Measurements from ENCODE around the gene CHD6. TPM values are rescaled to one million over a fixed set of nuclear protein-coding genes. Genes with fewer than 3 reads are reported as not detected.

Gene CHD6
- total and polyA plus RNA-seq, 2 of the 13 experiments (the other 11 are each of a cell fraction or from before 2014, with no cell fraction given): 14.4 to 52.0 TPM

DNA sequence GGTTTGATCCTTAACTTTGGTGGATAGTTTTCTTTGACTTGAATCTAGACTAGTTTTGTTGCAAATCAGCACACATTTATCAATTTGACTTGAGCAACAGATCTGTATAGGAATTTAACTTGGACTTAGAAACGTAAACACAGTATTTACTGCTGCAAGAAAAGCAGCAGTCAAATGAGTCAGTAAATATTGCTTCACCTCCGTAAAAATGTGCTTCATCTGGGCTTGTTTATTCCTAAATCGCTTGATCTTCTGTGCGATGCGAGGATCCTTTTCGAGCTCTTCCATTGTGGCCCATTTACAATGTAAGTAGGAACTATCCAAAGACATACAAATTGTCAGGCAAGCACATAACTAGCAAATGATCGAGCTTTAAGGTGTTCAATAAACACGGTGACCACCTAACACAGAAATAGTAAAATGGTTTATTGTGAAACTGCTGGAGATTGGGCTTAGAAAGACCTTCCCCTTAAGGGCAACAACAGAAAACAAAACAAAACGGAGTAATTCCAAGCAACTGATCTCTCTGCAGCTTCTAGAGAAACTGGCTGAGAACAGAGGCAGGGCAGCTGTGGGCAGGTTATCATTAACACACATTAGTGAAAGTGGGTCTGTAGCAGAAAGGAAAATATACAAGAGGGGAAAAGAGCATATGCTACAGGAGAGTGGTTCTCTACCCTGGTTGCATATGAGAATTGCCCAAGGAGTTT is 120.8 kb downstream of the CHD6 start:
- peaks cover 55% of the 10 kb centered on the region for H3K4me1 ChIP-seq (ENCODE audit: insufficient read depth, low read length)
- 11% methylated on average over 9 of the region's 9 CpGs for WGBS (ENCODE audit: low lambda C conversion rate)
- peak; percentile 93 for DNase-seq (ENCODE audit: low spot score)
- H4K20me1 ChIP-seq (ENCODE audit: insufficient read depth, low read length): no peaks in the 10 kb centered on the region
- CTCF ChIA-PET (ENCODE audit: low intra/inter-chr PET ratio, low total read pairs): no interaction called here
- H3K9me3 ChIP-seq (ENCODE audit: low read length): no peaks in the 10 kb centered on the region
- H2AFZ ChIP-seq (ENCODE audit: low read length): no peak overlapping the region
- H3K9ac ChIP-seq (ENCODE audit: insufficient read depth, low read depth, low read length): no peak overlapping the region
- POLR2A ChIA-PET: interaction anchor here (1.0 to 1.9 kb wide), 4 partner anchors 12 to 195 kb away, joined by 3 to 12 read pairs (median 4); partner anchors contain the start of gene CHD6
- BruUV-seq (replicated peaks): no TSS peak
- H3K4me3 ChIP-seq (replicated peaks in 1 of 3; ENCODE audit: insufficient read depth in 1 of 3, low read depth in 2 of 3, low read length in 3 of 3): no peak overlapping the region; a peak in 1 of 6 replicates
- H3K4me2 ChIP-seq (ENCODE audit: low read depth, low read length): peak overlapping the region; percentile 44
- H3K27ac ChIP-seq (ENCODE audit: extremely low read length, insufficient read depth, low read length): peak overlapping the region; percentile 62
- no peaks in the 10 kb centered on the region for H3K79me2 ChIP-seq (ENCODE audit: insufficient read depth, low read length)
- H3K27me3 ChIP-seq (ENCODE audit: control insufficient read depth in 1 of 2, insufficient read depth in 2 of 2, low read length in 2 of 2): no peaks in the 10 kb centered on the region
- FAIRE-seq: peak; percentile 64
- H3K36me3 ChIP-seq (replicated peaks in 1 of 2; ENCODE audit: control insufficient read depth in 1 of 2, insufficient read depth in 2 of 2, low read length in 2 of 2): peaks cover 10 to 39% of the 10 kb centered on the region in 2 experiments
- peak; percentile 92 for ATAC-seq
- in situ Hi-C loops (cut with HindIII; ENCODE audit: extremely low pct_ligation_motif_present, low pct_unique_long_range_greater_than_20kb) (no loop called here), intact Hi-C loops (cut with micrococcal nuclease; ENCODE audit: unreplicated experiment) (loop anchor here (1.0 to 5.0 kb wide), 2 partner anchors 35 to 121 kb away; partner anchors contain the start of gene CHD6)
- TF ChIP-seq ZBTB40 (IDR thresholded peaks at IDR 0.05) (no peak), ZBTB40 (CRISPR knock-in tag; IDR thresholded peaks at IDR 0.05) (no peak), HNF1B (CRISPR knock-in tag; IDR thresholded peaks at IDR 0.05) (peak; percentile 59; the same call in 1 of the 2 replicates), ZKSCAN8 (CRISPR knock-in tag; IDR thresholded peaks at IDR 0.05; ENCODE audit: borderline replicate concordance) (peak; percentile 96), ZNF280D (CRISPR knock-in tag; IDR thresholded peaks at IDR 0.05) (no peak), PHF5A (CRISPR knock-in tag; IDR thresholded peaks at IDR 0.05; ENCODE audit: low read depth, unreplicated experiment) (no peak), TMF1 (CRISPR knock-in tag; IDR thresholded peaks at IDR 0.05; ENCODE audit: low read depth) (no peak)
- TF ChIP-seq, protein P1, sequence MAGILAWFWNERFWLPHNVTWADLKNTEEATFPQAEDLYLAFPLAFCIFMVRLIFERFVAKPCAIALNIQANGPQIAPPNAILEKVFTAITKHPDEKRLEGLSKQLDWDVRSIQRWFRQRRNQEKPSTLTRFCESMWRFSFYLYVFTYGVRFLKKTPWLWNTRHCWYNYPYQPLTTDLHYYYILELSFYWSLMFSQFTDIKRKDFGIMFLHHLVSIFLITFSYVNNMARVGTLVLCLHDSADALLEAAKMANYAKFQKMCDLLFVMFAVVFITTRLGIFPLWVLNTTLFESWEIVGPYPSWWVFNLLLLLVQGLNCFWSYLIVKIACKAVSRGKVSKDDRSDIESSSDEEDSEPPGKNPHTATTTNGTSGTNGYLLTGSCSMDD (CRISPR knock-in tag; IDR thresholded peaks at IDR 0.05): no peak

Measured in HepG2 (cell line).